Neural progenitor cell (in vitro differentiated cells): Measurements from ENCODE around the gene OCA2.

ENCODE experiments used
- CTCF ChIP-seq: fragments of 200-600 bp; sonication (generic); IDR thresholded peaks from 2 replicates; pipeline ENCODE4 v1.5.1; 2017; ENCODE audit warnings: antibody characterized with exemption, mild to moderate bottlenecking
- EZH2 ChIP-seq: fragments of 200-600 bp; sonication (generic); IDR thresholded peaks from 2 replicates; pipeline ENCODE4 v1.6.1; 2017; ENCODE audit warnings: antibody characterized with exemption, mild to moderate bottlenecking, moderate library complexity

GRCh38 chr15:28096411-28096669 is 2.8 kb downstream of the OCA2 start:
- TF ChIP-seq CTCF (no peak), EZH2 (no peak)
